ENCODE measurements around the gene RCOR3.
"Not testable (repeated sequence)": the region's sequence is repeated elsewhere in the genome, so short reads cannot be mapped to it uniquely, and the experiment has no call there.

Gene RCOR3
- 5.5 to 41.9 (median 17.5) reads per million in 18 experiments for total RNA-seq

DNA sequence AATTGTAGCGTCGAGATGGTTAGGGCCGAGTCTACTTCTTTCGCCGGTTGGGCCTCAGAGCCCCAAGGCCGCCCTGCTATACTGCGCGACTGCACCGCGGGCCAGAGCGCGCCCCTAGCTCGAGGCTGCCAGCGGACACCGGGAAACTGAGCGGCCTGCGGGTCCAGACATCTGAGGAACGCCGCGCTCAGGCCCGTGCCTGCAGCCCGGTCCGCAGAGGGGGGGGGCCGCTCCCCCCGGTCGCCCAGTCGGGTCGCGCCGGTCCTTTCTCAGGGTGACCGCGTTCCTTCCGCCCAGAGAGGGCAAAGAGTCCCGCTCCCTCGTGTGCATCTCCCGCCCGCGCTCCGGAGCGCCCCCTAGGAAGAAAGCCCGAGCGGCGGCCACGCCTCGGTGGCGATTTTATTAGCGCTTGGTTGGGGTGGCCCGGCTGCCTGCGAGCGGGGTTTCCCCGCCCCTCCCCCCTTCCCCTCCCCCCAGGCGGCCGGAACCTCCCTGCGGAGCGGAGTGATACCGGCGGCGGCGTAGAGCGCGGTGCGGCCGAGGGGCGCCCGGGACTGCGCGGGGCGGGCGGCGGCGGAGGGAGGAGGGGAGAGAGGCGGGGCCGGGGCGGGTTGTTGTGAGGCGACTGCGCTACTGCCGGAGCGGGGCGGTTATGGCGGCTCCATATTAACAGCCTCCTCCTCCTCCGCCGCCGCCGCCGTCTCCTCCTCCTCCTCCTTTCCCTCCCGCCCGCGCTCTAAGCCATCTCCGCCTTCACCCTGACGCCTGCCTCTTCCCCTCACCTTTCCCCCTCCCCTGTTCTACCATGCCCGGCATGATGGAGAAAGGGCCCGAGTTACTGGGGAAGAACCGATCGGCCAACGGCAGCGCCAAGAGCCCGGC is at the start of gene RCOR3:
Gene RCOR3 (plus strand): TSS at position 611 of the 882 bp plus-strand sequence. CDS start 195 bp downstream, at position 806.
- DNase-seq = peak; percentile 90 to 93

DNA sequence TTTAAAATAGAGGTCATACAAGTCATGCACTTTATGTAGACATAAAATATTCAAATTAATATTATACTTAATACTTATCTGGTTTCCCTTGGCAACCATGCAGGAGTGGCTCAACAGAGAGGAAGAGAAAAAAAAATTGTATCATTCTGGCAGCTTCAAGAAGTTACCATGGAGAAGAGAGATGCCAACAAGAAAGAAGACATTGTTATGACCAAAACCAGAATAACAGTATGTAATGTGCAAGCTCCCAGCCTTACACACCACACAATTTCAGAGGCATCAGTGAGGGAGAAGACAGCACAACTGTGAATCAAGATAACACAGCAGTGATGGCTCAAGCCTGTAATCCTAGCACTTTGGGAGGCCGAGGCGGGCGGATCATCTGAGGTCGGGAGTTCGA is 49.1 kb upstream of the RCOR3 start:
- DNase-seq = no peak

DNA sequence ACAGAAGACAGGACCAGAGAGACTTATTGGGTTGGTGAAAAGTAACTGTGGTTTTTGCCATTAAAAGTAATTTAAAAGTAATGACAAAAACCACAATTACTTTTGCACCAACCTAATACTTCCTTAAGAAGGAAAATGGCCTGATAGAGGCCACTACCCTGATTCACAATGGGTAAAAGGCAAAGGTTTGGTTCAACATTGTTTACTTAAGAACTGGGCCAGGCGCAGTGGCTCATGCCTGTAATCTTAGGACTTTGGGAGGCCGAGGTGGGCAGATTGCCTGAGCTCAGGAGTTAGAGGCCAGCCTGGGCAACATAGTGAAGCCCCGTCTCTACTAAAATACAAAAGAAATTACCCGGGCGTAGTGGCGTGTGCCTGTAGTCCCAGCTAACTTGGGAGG is 48.2 kb upstream of the RCOR3 start:
- no peak for DNase-seq

DNA sequence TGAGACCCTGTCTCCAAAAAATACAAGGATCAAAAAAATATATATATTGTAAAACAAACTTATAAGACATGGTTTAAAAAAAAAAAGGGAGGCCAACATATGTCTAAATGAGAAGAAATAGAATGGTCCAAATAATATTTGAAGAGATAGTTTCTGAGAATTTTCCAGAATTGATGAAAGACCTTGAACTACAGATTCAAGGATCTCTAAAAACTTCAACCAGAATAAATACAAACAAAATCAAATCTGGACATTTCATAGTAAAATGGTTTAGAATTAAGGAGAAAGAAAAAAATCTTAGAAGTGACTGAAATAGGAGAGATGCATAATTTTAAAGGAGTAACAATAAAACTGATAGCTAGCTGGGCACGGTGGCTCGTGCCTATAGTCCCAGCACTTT is 45.5 kb upstream of the RCOR3 start:
- no peak for DNase-seq

DNA sequence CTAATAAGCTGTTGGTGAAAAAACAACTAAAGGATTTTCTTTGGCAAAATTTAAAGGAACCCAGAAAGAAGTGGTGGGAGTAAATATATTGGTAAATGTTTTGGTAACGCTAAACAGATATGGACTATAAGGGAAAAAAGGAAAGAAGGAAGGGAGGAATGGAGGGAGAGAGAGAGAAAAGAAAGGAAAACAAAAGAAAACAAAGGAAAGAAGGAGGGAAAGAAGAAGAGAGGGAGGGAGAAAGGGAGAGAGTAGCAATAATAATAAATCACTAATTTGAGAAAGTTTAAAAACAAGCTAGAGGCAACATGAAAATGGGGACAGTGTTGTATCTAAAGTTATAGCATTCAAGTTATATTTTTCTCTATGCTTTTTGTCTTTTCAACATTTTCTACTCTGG is 43.6 kb upstream of the RCOR3 start:
- DNase-seq = no peak

DNA sequence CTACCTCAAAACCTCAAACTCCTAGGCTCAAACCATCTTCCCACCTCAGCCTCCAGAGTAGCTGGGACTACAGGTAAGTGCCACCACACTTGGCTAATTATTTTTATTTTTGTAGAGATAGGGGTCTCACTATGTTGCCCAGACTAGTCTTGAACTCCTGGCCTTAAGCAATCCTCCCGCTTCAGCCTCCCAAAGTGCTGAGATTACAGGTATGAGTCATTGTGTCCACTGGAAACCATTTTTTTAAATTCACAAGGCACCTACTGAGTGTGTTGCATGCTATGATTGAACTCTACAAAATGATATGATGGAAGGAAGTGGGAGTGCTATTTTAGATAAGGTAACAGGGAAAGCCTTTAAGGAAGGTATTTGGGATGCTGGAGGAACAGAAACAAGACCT is 41.8 kb upstream of the RCOR3 start:
- DNase-seq = no peak

DNA sequence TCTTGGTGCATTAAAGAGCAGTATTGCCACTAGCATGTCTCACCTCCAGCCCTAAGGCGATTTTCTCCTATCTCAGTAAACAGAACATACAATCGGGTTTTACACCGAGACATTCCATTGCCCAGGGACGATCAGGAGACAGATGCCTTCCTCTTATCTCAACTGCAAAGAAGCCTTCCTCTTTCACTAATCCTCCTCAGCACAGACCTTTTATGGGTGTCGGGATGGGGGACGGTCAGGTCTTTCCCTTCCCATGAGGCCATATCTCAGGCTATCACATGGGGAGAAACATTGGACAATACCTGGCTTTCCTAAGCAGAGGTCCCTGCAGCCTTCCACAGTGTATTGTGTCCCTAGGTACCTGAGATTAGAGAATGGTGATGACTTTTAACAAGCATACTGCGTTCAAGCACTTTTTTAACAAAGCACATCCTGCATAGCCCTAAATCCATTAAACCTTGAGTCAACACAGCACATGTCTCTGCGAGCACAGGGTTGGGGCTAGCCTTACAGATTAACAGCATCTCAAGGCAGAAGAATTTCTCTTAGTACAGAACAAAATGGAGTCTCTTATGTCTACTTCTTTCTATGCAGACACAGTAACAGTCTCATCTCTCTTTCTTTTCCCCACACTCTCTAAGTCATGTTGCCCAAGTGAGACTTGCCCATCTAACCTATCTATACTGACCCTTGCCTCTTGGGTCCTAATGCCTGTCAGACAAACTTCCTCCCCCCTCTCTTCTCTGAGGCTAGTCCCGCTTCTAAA is 36.5 kb upstream of the RCOR3 start:
- DNase-seq = not testable (repeated sequence)

DNA sequence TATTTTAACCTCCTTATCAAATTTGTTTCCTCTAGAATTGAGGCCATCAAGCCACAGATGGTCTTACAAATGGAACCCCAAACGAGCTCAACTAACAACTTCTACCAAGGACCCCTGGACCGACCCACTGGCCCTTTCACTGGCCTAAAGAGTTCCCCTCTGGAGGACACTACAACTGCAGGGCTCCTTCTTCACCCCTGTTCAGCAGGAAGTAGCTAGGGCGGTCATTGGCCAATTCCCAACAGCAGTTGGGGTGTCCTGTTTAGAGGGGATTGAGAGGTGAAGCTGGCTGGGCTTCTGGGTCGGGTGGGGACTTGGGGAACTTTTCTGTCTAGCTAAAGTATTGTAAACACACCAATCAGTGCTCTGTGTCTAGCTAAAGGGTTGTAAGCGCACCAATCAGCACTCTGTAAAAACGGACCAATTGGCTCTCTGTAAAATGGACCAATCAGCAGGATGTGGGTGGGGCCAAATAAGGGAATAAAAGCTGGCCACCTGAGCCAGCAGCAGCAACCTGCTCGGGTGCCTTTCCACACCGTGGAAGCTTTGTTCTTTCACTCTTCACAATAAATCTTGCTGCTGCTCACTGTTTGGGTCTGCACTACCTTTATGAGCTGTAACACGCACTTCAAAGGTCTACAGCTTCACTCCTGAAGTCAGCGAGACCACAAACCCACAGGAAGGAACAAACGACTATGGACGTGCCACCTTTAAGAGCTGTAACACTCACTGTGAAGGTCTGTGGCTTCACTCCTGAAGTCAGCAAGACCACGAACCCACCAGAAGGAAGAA is 30.4 kb upstream of the RCOR3 start:
- DNase-seq = not testable (repeated sequence)

DNA sequence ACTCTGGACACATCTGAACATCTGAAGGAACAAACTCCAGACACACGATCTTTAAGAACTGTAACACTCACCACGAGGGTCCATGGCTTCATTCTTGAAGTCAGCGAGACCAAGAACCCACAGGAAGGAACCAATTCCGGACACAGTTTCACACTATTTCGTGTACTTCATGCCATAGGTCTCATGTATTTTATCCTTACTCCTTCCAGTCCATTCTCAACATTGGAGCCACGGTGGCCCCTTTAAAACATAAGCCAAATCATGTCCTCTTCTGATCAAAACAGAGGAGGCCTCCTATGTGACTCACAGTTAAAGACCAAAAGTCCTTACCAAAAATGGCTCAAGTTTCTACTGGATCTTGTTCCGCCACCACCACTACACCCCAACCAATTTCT is 29.8 kb upstream of the RCOR3 start:
- no peak for DNase-seq

DNA sequence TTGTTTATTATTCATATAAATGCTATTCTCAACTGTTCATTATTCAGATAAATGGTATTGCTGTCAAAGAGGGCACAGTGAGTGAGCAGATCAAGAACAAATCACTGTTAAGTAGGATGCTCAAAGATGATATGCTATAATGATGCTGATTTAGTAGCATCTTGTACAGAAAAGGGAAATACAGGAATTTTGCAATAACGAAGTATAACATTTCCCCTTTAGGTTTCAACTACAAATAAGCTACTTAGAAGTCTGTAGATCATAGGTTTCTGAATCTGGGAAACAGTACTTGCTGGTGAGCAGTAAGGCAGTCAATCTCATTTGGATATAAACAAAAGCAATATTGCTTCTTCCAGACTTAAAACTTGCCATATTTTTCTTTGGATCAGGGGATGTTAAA is 27.3 kb upstream of the RCOR3 start:
- peak in 1 of 2 donors; percentile 55 for DNase-seq

DNA sequence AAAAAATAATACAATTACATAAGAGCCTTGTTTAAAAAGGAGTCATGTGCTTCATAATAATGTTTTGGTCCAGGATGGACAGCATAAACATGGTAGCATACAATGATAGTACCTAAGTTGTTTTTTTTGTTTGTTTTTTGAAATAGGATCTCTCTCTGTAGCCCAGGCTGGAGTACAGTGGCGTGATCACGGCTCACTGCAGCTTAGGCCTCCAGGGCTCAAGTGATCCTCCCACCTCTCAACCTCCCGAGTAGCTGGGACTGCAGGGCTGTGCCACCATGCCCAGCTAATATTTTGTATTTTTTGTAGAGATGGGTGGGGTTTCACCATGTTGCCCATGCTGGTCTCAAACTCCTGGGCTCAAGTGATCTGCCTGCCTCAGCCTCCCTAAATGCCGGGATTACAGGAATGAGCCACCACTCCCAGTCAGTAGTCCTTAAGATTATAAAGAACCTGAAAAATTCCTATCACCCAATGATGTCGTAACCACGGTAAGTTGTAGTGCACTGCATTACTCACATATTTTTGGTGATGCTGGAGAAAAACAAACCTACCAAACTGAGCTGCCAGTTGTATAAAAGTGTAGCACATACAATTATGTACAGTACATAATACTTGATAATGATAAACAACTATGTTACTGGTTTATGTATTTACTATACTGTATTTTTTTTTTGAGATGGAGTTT is 22.4 kb upstream of the RCOR3 start:
- no peak for DNase-seq

DNA sequence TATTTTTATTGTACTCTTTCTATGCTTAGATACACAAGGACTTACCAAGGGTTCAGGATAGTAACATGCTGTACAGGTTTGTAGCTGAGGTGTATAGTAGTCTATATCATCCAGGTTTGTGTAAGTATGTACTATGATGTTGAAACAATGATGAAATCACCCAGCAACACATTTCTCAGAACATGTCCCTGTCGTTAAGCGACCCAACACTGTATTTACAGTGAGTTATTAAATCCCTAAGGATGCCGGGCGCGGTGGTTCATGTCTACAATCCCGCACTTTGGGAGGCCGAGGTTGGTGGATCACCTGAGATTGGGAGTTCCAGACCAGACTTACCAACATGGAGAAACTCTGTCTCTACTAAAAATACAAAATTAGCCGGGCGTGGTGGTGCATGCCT is 21.6 kb upstream of the RCOR3 start:
- DNase-seq = no peak

DNA sequence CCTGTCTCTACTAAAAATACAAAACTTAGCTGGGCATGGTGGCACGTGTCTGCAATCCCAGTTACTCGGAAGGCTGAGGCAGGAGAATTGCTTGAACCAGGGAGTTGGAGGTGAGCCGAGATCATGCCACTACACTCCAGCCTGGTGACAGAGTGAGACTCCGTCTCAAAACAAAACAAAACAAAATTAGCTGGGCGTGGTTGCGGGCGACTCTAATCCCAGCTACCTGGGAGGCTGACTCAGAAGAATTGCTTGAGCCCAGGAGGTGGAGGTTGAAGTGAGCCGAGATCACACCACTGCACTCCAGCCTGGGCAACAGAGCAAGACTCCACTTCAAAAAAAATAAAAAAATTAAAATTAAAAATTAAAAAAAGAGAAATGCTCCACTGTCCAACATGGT is 18.6 kb upstream of the RCOR3 start:
- not testable (repeated sequence) for DNase-seq

DNA sequence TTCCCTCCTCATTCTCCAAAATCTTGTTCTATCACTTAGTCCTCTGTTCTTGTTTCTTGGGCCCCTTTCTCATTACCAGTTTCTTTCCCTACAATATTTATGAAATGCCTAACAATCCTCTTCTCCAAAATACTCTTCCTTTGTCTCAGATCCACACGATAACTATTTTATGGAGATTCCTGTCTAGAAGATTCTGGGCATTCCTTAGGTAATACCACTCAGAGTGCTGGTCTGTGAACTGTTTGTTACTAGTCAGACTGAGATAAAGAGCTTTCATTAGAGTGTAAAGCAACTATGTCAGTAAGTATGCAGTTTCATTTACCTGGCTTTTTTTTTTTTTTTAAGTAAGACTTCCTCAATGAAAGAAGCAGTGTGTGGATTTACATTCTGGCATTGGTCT is 18.1 kb upstream of the RCOR3 start:
- DNase-seq = no peak

DNA sequence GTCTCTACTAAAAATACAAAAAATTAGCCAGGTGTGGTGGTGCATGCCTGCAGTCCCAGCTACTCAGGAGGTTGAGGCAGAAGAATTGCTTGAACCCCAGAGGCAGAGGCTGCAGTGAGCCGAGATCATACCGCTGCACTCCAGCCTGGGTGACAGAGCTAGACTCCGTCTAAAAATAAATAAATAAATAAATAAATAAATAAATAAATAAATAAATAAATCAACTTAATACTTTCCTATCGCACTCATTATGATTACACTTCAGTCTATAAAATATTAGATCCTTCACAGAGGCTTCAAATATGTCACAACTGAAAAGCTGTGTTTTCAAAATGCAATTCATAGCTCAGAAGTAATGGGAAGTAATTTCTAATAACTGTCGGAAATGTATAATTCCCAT is 15.5 kb upstream of the RCOR3 start:
- not testable (repeated sequence) for DNase-seq

DNA sequence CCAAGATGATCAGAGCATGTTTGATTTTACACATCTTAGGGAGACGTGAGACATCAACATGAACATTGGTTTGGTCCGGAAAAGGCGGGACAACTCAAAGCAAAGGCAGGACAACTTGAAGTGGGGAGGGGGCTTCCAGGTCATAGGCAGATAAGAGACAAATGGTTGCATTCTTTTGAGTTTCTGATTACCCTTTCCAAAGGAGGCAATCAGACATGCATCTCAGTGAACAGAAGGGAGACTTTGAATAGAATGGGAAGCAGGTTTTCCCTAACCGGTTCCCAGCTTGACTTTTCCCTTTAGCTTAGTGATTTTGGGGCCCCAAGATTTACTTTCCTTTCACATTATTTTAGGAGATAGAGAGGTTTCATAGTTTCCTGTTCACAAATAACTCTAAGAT is 12.6 kb upstream of the RCOR3 start:
- not testable (repeated sequence) for DNase-seq

DNA sequence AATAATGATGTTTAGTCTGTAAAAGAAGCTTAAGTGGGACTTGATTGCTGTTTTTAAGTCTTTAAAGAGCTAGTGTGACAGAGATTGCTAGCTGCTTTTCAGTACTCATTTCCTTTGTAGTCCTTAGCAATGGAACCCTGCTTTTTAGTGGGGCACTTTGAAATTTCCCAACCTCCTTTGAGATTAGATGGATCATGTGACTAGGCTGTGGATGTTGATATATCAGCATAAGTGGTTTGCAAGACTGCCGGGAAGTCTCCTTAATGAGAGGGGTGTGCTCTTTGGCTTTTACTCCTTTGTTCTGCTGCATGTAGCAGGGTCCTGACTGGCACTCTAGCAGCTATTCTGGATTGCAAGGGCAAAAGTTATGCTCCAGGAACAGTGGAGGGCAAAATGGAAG is 11.2 kb upstream of the RCOR3 start:
- no peak for DNase-seq

DNA sequence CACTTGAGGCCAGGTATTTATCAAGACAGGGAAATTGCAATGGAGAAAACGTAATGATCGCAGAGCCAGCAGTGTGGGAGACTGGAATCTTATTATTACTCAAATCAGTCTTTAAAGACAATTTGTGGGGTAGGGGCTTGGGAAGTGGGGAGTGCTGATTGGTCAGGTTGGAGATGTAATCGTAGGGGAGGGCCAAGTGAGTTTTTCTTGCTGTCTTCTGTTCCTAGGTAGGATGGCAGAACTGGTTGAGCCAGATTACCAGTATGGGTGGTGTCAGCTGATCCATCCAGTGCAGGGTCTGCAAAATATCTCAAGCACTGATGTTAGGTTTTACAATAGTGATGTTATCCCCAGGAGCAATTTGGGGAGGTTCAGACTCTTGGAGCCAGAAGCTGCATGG is 9.6 kb upstream of the RCOR3 start:
- not testable (repeated sequence) for DNase-seq

DNA sequence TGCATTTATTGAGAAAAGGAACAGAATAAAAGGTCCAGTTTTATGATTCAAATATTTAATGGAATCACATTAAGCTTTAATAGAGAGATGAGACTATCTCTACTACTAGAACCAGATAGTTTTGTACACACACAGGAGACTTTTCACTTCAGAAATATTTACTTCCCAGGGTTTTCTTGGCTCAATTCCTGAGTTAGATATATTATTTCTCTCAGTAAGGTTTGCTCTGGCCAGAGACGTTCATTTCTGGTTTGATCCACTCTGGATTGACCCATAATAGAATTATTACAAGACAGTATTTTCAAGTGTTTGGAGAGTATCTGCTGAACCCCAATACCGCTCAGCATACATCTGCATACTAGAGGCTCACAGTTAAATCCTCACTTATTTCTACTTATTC is 1.3 kb upstream of the RCOR3 start:
- DNase-seq = no peak

DNA sequence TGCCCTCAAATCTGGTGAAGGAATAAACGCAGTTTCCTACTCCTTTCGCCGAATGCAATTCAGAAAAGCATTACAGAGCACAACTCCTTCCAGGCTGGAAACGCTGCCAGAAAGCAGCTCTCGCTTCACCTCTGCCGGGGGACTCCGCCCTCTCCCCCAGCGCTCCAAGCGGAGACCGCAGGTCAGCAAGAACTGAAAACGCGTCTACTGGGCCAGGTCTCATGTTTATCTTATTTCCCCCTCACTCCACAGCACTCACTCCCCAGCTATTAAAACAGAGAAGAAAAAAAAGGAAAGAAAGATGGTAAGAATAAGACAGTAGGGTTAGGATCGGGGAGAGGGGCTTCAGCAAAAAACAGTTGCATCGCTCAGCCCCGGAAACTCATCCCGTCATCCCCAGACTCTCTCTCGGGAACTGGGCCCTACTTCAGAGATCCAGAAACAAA is 833 bp upstream of the RCOR3 start:
- DNase-seq = peak; percentile 55 to 70

DNA sequence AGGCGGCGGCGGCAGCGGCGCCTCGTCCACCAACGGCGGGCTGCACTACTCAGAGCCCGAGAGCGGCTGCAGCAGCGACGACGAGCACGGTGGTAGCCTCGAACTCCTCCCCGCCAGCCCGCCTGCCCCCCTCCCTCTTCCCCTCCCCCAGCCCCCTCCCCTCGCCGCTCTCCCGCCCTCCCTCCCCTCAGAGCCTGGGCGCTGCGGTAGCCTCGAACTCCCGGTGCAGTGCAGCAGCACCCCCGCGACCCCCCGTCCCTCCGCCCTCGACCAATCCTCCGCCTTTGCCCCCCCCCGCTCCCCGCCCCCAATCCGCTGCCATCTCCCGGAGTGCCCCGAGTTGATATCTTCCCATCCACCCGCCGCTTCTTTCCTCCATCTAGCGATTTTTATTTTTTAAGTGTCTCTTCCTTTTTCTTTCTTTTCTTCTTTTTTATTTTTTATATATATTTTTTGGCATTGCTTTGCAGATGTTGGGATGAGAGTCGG is 516 bp downstream of the RCOR3 start:
- DNase-seq = no peak

Data from inflammatory macrophage (primary cell).